HepG2 (cell line): ENCODE data around the gene FAM117B. TPM values are rescaled to one million over a fixed set of nuclear protein-coding genes. Genes with fewer than 3 reads are reported as not detected.

ENCODE experiments used
- KDM2A ChIP-seq: sonication (generic); formaldehyde crosslinking; IDR thresholded peaks from 2 replicates; pipeline ENCODE4 v1.4.0; 2020; ENCODE audit warnings: low read depth, missing genetic modification reagents, borderline replicate concordance
- KLF9 ChIP-seq: IDR thresholded peaks from 2 replicates; pipeline ENCODE4 v1.6.1; 2016; ENCODE audit warnings: low read depth
- SRSF1 ChIP-seq: fragments of 200-400 bp; formaldehyde crosslinking; optimal IDR thresholded peaks from 2 replicates; pipeline ENCODE3; 2017; ENCODE audit warnings: mild to moderate bottlenecking, low read depth, low read length, moderate library complexity
- YEATS4 ChIP-seq: sonication (generic); formaldehyde crosslinking; IDR thresholded peaks from 2 replicates; pipeline ENCODE4 v1.4.0; 2020; ENCODE audit warnings: missing genetic modification reagents, borderline replicate concordance
- ZNF781 ChIP-seq: sonication (generic); formaldehyde crosslinking; IDR thresholded peaks from 2 replicates; pipeline ENCODE4 v1.5.1; 2020; ENCODE audit warnings: borderline replicate concordance, mild to moderate bottlenecking, missing genetic modification reagents; ENCODE audit errors: not compliant biosample characterization
- polyA plus RNA-seq, 8 experiments: library from polyadenylated mRNA; depleted of rRNA in 3 of 8; stranded (reverse) in 7 of 8; unstranded in 1 of 8; fragments of >200 nt; fragmentation: Illumina TruSeq in 4 of 8; extraction: Trizol in 4 of 8; gene quantifications; 2 replicates each; pipeline versions ENCODE4 v1.2.1 to v1.2.3, GENCODE V29; 2011 to 2016; ENCODE audit warnings: low read depth in 4 of 8, missing spikeins in 1 of 8, mixed read lengths in 1 of 8; ENCODE audit not compliant: insufficient read depth in 1 of 8
- total RNA-seq, 5 experiments: library from RNA; depleted of rRNA; stranded (reverse); fragments of >200 nt; fragmentation: Illumina TruSeq; extraction: Trizol; gene quantifications; 2 replicates each; pipeline ENCODE4 v1.2.3, GENCODE V29; 2016; ENCODE audit warnings: low read depth in 1 of 5
- TF ChIP-seq, protein P1 (sequence below): IDR thresholded peaks from 2 replicates; pipeline ENCODE4 v1.6.1; 2016; ENCODE audit warnings: low read depth, missing genetic modification reagents, missing compliant biosample characterization
- TF ChIP-seq, protein P2 (sequence below): sonication (generic); formaldehyde crosslinking; IDR thresholded peaks from 2 replicates; pipeline ENCODE4 v1.5.1; 2020; ENCODE audit warnings: missing genetic modification reagents, mild to moderate bottlenecking, borderline replicate concordance
- TF ChIP-seq, protein P3 (sequence below): sonication (generic); formaldehyde crosslinking; IDR thresholded peaks from 2 replicates; pipeline ENCODE4 v1.4.0; 2020; ENCODE audit warnings: low read depth, mild to moderate bottlenecking, missing genetic modification reagents
- TF ChIP-seq, protein P4 (sequence below): sonication (generic); formaldehyde crosslinking; IDR thresholded peaks from 2 replicates; pipeline ENCODE4 v1.5.1; 2020; ENCODE audit warnings: missing genetic modification reagents, mild to moderate bottlenecking, borderline replicate concordance
- TF ChIP-seq, protein P5 (sequence below): sonication (generic); formaldehyde crosslinking; IDR thresholded peaks from 2 replicates; pipeline ENCODE4 v1.4.0; 2020; ENCODE audit warnings: missing genetic modification reagents

FAM117B gene
- total and polyA plus RNA-seq, 2 of the 13 experiments (the other 11 are each of a cell fraction or from before 2014, with no cell fraction given), result 5.8 to 11.0 TPM

DNA sequence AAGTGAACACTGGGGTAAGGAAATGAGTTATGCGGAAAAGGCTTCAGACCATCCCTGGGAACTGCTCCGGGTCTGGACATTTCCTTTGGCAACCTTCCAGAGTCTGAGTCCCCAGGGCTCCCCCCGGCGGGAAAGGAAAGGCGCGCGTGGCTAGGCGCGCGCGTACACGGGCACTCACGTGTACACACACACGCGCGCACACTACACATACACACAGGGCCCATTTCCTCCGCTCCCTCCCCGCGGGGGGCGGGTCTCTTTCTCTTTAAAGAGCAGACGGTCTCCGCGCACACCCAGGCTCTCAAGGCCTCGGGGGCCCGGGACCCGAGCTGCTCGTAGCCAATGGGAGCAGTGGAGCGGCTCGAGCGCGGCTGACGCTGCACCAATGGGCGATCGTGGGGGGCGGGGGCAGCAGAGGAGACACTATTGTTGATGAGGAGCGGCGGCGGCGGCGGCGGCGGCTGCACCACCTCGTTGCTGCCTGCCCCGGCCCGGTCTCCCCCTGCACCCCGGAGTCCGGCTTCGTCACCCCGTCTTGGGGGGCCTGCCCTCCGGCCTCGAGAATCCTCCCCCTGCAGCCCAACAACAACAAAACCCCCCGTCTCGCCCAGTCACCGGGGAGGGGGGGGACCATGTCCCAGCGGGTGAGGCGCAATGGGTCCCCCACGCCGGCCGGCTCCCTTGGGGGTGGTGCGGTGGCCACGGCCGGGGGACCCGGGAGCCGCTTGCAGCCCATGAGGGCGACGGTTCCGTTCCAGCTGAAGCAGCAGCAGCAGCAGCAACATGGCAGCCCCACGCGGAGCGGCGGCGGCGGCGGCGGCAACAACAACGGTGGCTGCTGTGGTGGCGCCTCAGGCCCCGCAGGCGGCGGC is at the start of gene FAM117B (continued):
- TF ChIP-seq, protein P1, sequence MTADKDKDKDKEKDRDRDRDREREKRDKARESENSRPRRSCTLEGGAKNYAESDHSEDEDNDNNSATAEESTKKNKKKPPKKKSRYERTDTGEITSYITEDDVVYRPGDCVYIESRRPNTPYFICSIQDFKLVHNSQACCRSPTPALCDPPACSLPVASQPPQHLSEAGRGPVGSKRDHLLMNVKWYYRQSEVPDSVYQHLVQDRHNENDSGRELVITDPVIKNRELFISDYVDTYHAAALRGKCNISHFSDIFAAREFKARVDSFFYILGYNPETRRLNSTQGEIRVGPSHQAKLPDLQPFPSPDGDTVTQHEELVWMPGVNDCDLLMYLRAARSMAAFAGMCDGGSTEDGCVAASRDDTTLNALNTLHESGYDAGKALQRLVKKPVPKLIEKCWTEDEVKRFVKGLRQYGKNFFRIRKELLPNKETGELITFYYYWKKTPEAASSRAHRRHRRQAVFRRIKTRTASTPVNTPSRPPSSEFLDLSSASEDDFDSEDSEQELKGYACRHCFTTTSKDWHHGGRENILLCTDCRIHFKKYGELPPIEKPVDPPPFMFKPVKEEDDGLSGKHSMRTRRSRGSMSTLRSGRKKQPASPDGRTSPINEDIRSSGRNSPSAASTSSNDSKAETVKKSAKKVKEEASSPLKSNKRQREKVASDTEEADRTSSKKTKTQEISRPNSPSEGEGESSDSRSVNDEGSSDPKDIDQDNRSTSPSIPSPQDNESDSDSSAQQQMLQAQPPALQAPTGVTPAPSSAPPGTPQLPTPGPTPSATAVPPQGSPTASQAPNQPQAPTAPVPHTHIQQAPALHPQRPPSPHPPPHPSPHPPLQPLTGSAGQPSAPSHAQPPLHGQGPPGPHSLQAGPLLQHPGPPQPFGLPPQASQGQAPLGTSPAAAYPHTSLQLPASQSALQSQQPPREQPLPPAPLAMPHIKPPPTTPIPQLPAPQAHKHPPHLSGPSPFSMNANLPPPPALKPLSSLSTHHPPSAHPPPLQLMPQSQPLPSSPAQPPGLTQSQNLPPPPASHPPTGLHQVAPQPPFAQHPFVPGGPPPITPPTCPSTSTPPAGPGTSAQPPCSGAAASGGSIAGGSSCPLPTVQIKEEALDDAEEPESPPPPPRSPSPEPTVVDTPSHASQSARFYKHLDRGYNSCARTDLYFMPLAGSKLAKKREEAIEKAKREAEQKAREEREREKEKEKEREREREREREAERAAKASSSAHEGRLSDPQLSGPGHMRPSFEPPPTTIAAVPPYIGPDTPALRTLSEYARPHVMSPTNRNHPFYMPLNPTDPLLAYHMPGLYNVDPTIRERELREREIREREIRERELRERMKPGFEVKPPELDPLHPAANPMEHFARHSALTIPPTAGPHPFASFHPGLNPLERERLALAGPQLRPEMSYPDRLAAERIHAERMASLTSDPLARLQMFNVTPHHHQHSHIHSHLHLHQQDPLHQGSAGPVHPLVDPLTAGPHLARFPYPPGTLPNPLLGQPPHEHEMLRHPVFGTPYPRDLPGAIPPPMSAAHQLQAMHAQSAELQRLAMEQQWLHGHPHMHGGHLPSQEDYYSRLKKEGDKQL (CRISPR knock-in tag), result no peak
- TF ChIP-seq, protein P2, sequence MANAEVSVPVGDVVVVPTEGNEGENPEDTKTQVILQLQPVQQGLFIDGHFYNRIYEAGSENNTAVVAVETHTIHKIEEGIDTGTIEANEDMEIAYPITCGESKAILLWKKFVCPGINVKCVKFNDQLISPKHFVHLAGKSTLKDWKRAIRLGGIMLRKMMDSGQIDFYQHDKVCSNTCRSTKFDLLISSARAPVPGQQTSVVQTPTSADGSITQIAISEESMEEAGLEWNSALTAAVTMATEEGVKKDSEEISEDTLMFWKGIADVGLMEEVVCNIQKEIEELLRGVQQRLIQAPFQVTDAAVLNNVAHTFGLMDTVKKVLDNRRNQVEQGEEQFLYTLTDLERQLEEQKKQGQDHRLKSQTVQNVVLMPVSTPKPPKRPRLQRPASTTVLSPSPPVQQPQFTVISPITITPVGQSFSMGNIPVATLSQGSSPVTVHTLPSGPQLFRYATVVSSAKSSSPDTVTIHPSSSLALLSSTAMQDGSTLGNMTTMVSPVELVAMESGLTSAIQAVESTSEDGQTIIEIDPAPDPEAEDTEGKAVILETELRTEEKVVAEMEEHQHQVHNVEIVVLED (CRISPR knock-in tag), result peak; percentile 72; the same call in 1 of the 2 replicates
- TF ChIP-seq, protein P3, sequence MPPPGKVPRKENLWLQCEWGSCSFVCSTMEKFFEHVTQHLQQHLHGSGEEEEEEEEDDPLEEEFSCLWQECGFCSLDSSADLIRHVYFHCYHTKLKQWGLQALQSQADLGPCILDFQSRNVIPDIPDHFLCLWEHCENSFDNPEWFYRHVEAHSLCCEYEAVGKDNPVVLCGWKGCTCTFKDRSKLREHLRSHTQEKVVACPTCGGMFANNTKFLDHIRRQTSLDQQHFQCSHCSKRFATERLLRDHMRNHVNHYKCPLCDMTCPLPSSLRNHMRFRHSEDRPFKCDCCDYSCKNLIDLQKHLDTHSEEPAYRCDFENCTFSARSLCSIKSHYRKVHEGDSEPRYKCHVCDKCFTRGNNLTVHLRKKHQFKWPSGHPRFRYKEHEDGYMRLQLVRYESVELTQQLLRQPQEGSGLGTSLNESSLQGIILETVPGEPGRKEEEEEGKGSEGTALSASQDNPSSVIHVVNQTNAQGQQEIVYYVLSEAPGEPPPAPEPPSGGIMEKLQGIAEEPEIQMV (CRISPR knock-in tag), result 0 out of 2 replicates have a peak, but pooled peaks have one; percentile 17
- TF ChIP-seq, protein P4, sequence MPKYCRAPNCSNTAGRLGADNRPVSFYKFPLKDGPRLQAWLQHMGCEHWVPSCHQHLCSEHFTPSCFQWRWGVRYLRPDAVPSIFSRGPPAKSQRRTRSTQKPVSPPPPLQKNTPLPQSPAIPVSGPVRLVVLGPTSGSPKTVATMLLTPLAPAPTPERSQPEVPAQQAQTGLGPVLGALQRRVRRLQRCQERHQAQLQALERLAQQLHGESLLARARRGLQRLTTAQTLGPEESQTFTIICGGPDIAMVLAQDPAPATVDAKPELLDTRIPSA (CRISPR knock-in tag), result no peak
- peak; percentile 92 for TF ChIP-seq KDM2A
- TF ChIP-seq ZNF781 (CRISPR knock-in tag), result peak; percentile 48
- peak; percentile 52; the same call in 1 of the 2 replicates for TF ChIP-seq YEATS4 (CRISPR knock-in tag)
- TF ChIP-seq, protein P5, sequence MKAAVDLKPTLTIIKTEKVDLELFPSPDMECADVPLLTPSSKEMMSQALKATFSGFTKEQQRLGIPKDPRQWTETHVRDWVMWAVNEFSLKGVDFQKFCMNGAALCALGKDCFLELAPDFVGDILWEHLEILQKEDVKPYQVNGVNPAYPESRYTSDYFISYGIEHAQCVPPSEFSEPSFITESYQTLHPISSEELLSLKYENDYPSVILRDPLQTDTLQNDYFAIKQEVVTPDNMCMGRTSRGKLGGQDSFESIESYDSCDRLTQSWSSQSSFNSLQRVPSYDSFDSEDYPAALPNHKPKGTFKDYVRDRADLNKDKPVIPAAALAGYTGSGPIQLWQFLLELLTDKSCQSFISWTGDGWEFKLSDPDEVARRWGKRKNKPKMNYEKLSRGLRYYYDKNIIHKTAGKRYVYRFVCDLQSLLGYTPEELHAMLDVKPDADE, result no peak
- peak; percentile 76; the same call in 1 of the 2 replicates for TF ChIP-seq KLF9
- TF ChIP-seq SRSF1, result peak; percentile 98
